AG09309 (cell line): ENCODE results near the gene IZUMO2.

ENCODE experiments used
- DNase-seq: peaks from one replicate; pipeline ENCODE4 v3.0.0-alpha.2; 2010; ENCODE audit warnings: low read depth
- H3K4me3 ChIP-seq: 2 replicates; pipeline ENCODE4 v1.5.1; 2011; ENCODE audit warnings: mild to moderate bottlenecking, low read depth, low read length, moderate library complexity; ENCODE audit not compliant: control insufficient read depth
- TF ChIP-seq, protein P1 (sequence below): IDR thresholded peaks from 2 replicates; pipeline ENCODE4 v1.5.1; 2011; ENCODE audit warnings: mild to moderate bottlenecking, low read depth, low read length, inconsistent platforms; ENCODE audit not compliant: insufficient read depth, control insufficient read depth; ENCODE audit errors: missing control alignments

The IZUMO2 gene

DNA sequence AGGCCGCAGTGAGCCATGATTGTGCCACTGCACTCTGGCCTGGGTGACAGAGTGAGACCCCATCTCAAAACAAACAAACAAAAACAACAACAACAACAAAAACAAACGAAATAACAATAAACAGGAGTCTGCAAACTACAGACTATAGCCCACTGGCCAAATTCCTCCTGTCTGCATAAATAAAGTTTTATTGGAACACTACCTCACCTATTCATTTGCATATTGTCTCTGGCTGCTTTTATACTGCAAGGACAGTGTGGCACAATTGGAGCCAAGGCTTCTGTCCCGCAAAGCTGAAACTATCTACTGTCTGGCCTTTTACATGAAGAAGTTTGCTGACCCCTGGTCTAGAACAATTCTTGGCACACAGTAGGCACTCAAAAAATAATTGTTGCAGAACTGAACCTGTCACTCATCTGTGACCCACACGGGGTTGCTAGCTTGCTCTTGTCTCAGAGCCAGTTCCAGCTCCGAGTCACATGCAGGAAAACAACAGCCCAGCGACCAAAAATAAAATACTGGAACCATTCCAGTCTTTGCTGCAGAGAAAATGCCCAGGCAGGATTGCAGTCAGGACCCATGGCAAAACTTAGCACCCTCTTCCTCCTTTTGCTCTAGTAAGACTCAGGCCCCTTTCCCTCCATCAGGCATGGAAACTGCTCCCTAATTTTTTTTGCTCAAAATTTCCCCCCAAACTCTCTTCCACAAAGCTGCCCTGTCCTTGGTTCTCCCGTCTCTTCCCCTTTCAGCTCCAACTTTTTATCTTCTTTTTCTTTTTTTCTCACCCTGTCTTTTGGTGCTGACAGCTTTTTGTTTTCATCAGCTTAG is 35.6 kb upstream of the IZUMO2 start:
- no peak for DNase-seq
- no peak overlapping the region for H3K4me3 ChIP-seq
- TF ChIP-seq, protein P1, sequence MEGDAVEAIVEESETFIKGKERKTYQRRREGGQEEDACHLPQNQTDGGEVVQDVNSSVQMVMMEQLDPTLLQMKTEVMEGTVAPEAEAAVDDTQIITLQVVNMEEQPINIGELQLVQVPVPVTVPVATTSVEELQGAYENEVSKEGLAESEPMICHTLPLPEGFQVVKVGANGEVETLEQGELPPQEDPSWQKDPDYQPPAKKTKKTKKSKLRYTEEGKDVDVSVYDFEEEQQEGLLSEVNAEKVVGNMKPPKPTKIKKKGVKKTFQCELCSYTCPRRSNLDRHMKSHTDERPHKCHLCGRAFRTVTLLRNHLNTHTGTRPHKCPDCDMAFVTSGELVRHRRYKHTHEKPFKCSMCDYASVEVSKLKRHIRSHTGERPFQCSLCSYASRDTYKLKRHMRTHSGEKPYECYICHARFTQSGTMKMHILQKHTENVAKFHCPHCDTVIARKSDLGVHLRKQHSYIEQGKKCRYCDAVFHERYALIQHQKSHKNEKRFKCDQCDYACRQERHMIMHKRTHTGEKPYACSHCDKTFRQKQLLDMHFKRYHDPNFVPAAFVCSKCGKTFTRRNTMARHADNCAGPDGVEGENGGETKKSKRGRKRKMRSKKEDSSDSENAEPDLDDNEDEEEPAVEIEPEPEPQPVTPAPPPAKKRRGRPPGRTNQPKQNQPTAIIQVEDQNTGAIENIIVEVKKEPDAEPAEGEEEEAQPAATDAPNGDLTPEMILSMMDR = no peak

DNA sequence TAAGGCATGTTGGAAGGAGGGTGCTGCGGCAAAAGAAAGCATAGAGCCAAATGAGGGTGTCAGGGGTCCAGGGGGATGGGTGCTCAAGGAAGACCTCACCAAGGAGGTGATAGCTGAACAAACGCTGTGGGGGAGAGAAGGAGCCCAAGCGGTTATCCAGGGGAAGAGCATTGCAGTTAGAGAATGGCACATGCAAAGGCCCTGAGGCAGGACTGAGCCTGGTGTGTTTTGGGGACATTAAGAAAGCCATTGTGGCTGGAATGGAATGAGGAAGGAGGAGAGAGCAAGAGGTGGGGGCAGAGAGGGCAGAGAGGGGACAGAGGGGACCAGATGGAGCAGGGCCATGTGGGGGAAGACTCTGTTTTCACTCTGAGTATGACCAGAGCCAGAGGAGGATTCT is 34.3 kb upstream of the IZUMO2 start:
- TF ChIP-seq, protein P1 = no peak
- DNase-seq = no peak
- no peak overlapping the region for H3K4me3 ChIP-seq

DNA sequence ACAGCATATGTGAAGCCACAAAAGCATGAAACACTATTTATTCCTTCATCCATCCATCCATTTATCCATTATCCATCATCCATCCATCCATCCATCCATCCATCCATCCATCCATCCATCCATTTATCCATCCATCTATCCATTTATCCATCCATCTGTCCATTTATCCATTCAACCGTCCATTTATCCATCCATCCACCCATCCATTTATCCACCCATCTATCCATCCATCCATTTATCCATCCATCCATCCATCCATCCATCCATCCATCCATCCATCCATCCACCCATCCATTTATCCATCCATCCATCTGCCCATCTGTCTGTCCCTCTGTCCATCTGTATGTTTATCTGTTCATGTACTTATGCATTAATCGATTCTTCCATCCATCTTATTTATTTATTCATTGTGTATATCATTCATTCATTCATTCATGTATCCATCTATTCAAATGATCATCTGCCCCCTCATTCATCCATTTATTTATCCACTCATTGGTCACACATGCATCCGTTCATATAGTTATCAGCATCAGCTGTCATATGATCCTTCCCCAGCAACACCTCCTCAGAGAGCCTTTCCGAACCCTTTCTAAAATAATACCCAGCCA is 33.3 kb upstream of the IZUMO2 start:
- TF ChIP-seq, protein P1 = no peak
- DNase-seq = no peak

DNA sequence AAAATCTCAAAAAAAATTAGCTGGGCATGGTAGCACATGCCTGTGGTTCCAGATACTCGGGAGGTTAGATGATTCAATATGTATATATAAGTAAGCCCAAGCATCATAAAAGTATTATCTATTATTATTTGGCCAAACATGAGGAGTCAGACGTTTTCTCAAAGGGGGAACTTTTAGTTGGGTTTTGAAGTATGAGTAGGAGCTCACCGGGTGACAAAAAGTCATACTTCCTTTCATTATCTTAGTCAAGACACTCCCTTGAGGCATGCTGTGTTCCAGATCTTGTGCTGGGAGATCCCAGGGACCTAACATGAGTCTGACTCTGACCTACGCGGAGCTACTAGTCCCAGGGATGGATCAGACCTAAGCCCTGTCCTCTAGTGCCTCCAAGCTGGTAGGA is 32.1 kb upstream of the IZUMO2 start:
- no peak for DNase-seq
- H3K4me3 ChIP-seq = no peak overlapping the region
- TF ChIP-seq, protein P1 = no peak

More for the DNA sequence above, 33.3 kb upstream of the IZUMO2 start:
- no peak overlapping the region for H3K4me3 ChIP-seq

DNA sequence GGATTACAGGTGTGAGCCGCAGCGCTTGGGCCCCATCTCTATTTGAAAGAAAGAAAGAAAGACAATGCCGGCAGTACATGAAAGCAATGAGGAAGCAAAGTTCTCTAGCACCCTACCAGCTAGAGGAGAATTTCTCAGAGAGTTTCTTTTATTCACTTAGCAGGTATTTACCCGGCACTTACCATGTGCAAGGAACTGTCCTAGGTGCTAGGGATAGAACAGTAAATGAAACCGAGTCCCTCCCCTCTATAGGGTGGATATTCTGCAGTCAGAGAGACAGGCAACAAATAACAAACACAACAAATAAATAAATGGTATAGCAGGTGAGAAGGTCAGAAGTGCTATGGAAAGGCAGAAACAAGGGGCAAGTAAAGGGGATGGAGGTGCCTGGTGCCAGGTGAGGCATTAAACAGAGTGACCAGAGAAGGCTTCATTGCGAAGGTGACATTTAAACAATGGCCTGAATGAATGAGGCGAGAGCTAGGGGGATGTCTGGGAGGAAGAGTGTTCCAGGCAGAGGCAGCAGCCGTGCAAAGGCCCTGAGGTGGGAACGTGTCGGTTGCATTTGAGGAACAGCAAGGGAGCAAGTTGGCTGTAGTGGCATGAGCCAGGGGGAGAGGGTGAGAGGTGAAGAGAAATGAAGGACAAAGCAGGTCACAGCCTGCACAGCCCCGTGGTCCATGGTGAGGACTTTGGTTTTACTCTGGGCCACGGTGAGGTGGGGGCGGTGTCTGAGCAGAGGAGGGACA is 29.6 kb upstream of the IZUMO2 start:
- TF ChIP-seq, protein P1 = no peak
- H3K4me3 ChIP-seq = no peak overlapping the region
- no peak for DNase-seq

DNA sequence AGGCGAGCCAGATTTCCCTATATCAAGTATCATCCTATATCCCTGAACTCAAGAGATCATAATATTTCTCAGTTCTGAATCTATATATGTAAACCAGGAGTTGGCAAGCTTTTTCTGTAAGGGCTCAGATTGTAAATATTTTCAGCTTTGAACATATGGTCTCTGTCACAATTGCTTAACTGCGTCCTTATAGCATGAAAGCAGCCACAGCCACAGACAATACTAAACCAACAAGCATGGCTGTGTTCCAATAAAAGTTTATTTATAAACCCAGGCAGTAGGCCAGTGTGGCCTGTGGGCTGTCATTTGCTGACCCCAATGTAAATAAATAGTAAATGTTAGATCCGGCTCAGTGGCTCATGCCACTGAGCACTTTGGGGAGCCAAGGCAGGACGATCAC is 28.1 kb upstream of the IZUMO2 start:
- DNase-seq = no peak
- no peak overlapping the region for H3K4me3 ChIP-seq
- TF ChIP-seq, protein P1 = no peak
